HG02885 (cell line): ENCODE measurements around the gene FCN3.

Source experiments
- ATAC-seq: cut with Tn5 transposase; IDR thresholded peaks from one replicate; pipeline ENCODE4 v1.9.1; 2021; ENCODE audit warnings: mild to moderate bottlenecking; ENCODE audit not compliant: unreplicated experiment, poor library complexity

The FCN3 gene

GRCh38 chr1:27361044-27361402, 13.6 kb downstream of the FCN3 start:
- ATAC-seq = no peak

- no peak for ATAC-seq
Observed at GRCh38 chr1:27360159-27361043, 14.2 kb downstream of the FCN3 start.

GRCh38 chr1:27359822-27360158, 14.8 kb downstream of the FCN3 start:
- no peak for ATAC-seq

GRCh38 chr1:27358928-27359313, 15.7 kb downstream of the FCN3 start:
- ATAC-seq = no peak

- no peak for ATAC-seq
Observed at GRCh38 chr1:27358038-27358927, 16.3 kb downstream of the FCN3 start.

- no peak for ATAC-seq
Observed at GRCh38 chr1:27357281-27358037, 17.2 kb downstream of the FCN3 start.

- ATAC-seq = no peak
Observed at GRCh38 chr1:27356619-27357280, 17.9 kb downstream of the FCN3 start.

GRCh38 chr1:27356277-27356618, 18.4 kb downstream of the FCN3 start:
- ATAC-seq = no peak

- no peak for ATAC-seq
Observed at GRCh38 chr1:27355683-27356082, 18.9 kb downstream of the FCN3 start.

- no peak for ATAC-seq
Observed at GRCh38 chr1:27353629-27354028, 21.0 kb downstream of the FCN3 start.

GRCh38 chr1:27353166-27353565, 21.5 kb downstream of the FCN3 start:
- ATAC-seq = no peak

- no peak for ATAC-seq
Observed at GRCh38 chr1:27351541-27352107, 23.0 kb downstream of the FCN3 start.

GRCh38 chr1:27350663-27351540, 23.7 kb downstream of the FCN3 start:
- no peak for ATAC-seq

- ATAC-seq = no peak
Observed at GRCh38 chr1:27349784-27350662, 24.6 kb downstream of the FCN3 start.

GRCh38 chr1:27348861-27349783, 25.5 kb downstream of the FCN3 start:
- ATAC-seq = no peak

- no peak for ATAC-seq
Observed at GRCh38 chr1:27346991-27347624, 27.5 kb downstream of the FCN3 start.

GRCh38 chr1:27346357-27346756, 28.3 kb downstream of the FCN3 start:
- ATAC-seq = no peak
